Loucy (cell line): Measurements from ENCODE around the gene RECQL.

ENCODE experiments used
- H2AFZ ChIP-seq: fragments of 200-600 bp; sonication (generic); 2 replicates; pipeline ENCODE4 v1.6.0; 2016; ENCODE audit warnings: antibody characterized with exemption, mild to moderate bottlenecking, low read length, moderate library complexity
- H3F3A ChIP-seq: fragments of 200-600 bp; 2 replicates; pipeline ENCODE4 v1.6.0; 2016; ENCODE audit warnings: antibody characterized with exemption, low read depth, mild to moderate bottlenecking
- H3K27me3 ChIP-seq: fragments of 200-600 bp; sonication (generic); 2 replicates; pipeline ENCODE4 v1.6.1; 2014; ENCODE audit warnings: low read length, mild to moderate bottlenecking; ENCODE audit not compliant: insufficient read depth, poor library complexity, severe bottlenecking
- H3K36me3 ChIP-seq: fragments of 200-600 bp; sonication (generic); 2 replicates; pipeline ENCODE4 v1.6.1; 2016; ENCODE audit warnings: low read length; ENCODE audit not compliant: insufficient read depth
- H3K4me1 ChIP-seq: fragments of 200-600 bp; sonication (generic); 2 replicates; pipeline ENCODE4 v1.5.1; 2014; ENCODE audit warnings: low read length, mild to moderate bottlenecking; ENCODE audit not compliant: insufficient read depth, poor library complexity, severe bottlenecking
- H3K4me2 ChIP-seq: fragments of 200-600 bp; sonication (generic); 2 replicates; pipeline ENCODE4 v1.6.0; 2014; ENCODE audit warnings: antibody characterized with exemption, low read length, low read depth, mild to moderate bottlenecking; ENCODE audit not compliant: poor library complexity, severe bottlenecking
- H3K4me3 ChIP-seq: fragments of 200-600 bp; sonication (generic); 2 replicates; pipeline ENCODE4 v1.5.1; 2014; ENCODE audit warnings: low read length, mild to moderate bottlenecking, mixed read lengths; ENCODE audit not compliant: poor library complexity, severe bottlenecking
- H3K79me2 ChIP-seq: fragments of 200-600 bp; sonication (generic); 2 replicates; pipeline ENCODE4 v1.6.1; 2014; ENCODE audit warnings: low read length; ENCODE audit not compliant: insufficient read depth
- H3K9ac ChIP-seq: fragments of 200-600 bp; sonication (generic); 2 replicates; pipeline ENCODE4 v1.6.0; 2014; ENCODE audit warnings: mild to moderate bottlenecking, low read depth, low read length, moderate library complexity; ENCODE audit not compliant: poor library complexity, severe bottlenecking
- H3K9me2 ChIP-seq: fragments of 200-600 bp; sonication (generic); replicated peaks from 2 replicates; pipeline ENCODE4 v1.6.1; 2016; ENCODE audit warnings: low read depth, low read length, mixed read lengths
- H3K9me3 ChIP-seq: fragments of 200-600 bp; sonication (generic); 2 replicates; pipeline ENCODE4 v1.6.1; 2014; ENCODE audit warnings: mild to moderate bottlenecking, antibody characterized with exemption, low read length, low read depth; ENCODE audit not compliant: insufficient read depth
- H4K20me1 ChIP-seq: fragments of 200-600 bp; sonication (generic); 2 replicates; pipeline ENCODE4 v1.6.0; 2014; ENCODE audit warnings: antibody characterized with exemption, low read length, mild to moderate bottlenecking; ENCODE audit not compliant: insufficient read depth, poor library complexity, severe bottlenecking
- CTCF ChIP-seq: fragments of 200-600 bp; sonication (generic); conservative IDR thresholded peaks from 2 replicates; pipeline ENCODE4 v1.5.1; 2014; ENCODE audit warnings: mild to moderate bottlenecking, antibody characterized with exemption, low read length
- EZH2phosphoT487 ChIP-seq: fragments of 200-600 bp; IDR thresholded peaks from 2 replicates; pipeline ENCODE4 v1.6.1; 2018; ENCODE audit warnings: antibody characterized with exemption, mild to moderate bottlenecking, moderate library complexity, borderline replicate concordance

RECQL gene

GRCh38 chr12:21456291-21456780 lies 45.1 kb downstream of the RECQL start:
- H3K9ac ChIP-seq = no peak overlapping the region
- TF ChIP-seq EZH2phosphoT487 = no peak
- TF ChIP-seq CTCF = no peak
- H3K4me1 ChIP-seq = peaks cover 36% of the 10 kb centered on the region
- H2AFZ ChIP-seq = peak overlapping the region; percentile 11; the same call in 1 of the 2 replicates
- no peaks in the 10 kb centered on the region for H3K9me3 ChIP-seq
- peak overlapping the region; percentile 60 for H3K4me2 ChIP-seq
- H3F3A ChIP-seq = 0 out of 2 replicates have a peak, but pooled peaks cover 4% of the 10 kb centered on the region
- no peaks in the 10 kb centered on the region for H4K20me1 ChIP-seq
- H3K27me3 ChIP-seq = no peaks in the 10 kb centered on the region
- no peaks in the 10 kb centered on the region for H3K36me3 ChIP-seq
- no peaks in the 10 kb centered on the region for H3K9me2 ChIP-seq
- no peaks in the 10 kb centered on the region for H3K79me2 ChIP-seq
- peak overlapping the region; percentile 56 for H3K4me3 ChIP-seq

DNA sequence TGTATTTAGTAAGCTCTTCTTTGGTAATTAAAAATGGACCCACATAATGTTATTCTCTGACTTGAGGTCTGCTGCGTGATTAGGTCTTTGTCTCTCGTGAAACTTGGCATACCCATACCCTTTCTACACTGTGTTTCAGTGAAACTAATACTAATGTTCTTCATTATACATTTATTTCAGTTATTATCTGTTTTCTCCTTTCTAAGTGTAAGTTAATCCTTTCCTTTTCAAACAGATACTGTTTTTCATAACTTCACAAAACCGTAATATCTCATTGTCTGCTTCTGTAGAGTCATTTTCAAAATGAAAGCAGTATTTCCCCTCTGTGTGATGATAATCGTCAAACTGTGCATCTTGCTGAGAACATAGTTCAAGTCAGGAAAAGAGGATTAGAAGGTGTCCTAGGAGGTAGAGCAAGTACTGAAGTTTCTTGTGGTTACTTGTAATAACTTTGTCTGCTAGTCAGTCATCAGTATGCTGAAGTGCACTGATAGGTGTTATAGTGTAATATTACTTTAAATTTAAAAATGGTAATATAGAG lies 48.1 kb downstream of the RECQL start:
- no peak for TF ChIP-seq EZH2phosphoT487
- no peak for TF ChIP-seq CTCF
- Histone ChIP-seq H3K27me3 (no peaks in the 10 kb centered on the region), H3K9me2 (no peaks in the 10 kb centered on the region), H3K36me3 (no peaks in the 10 kb centered on the region), H3K4me2 (peak overlapping the region; percentile 1), H3K79me2 (no peaks in the 10 kb centered on the region), H2AFZ (no peak overlapping the region; the same call in 1 of the 2 replicates), H3F3A (0 out of 2 replicates have a peak, but pooled peaks cover 4% of the 10 kb centered on the region), H3K9me3 (no peaks in the 10 kb centered on the region), H3K4me1 (peaks cover 33% of the 10 kb centered on the region), H3K9ac (no peak overlapping the region), H3K4me3 (no peak overlapping the region), H4K20me1 (no peaks in the 10 kb centered on the region)

- no peaks in the 10 kb centered on the region for H3K79me2 ChIP-seq
- peaks cover 15% of the 10 kb centered on the region for H3K4me1 ChIP-seq
- no peak overlapping the region for H3K4me2 ChIP-seq
- H2AFZ ChIP-seq = no peak overlapping the region
- no peaks in the 10 kb centered on the region for H3K9me3 ChIP-seq
- no peaks in the 10 kb centered on the region for H3K27me3 ChIP-seq
- no peak overlapping the region for H3K4me3 ChIP-seq
- H3F3A ChIP-seq = no peaks in the 10 kb centered on the region
- H3K36me3 ChIP-seq = no peaks in the 10 kb centered on the region
- no peak overlapping the region for H3K9ac ChIP-seq
- peak; percentile 38; the same call in 1 of the 2 replicates for TF ChIP-seq CTCF
- no peak for TF ChIP-seq EZH2phosphoT487
- no peaks in the 10 kb centered on the region for H4K20me1 ChIP-seq
- H3K9me2 ChIP-seq = no peaks in the 10 kb centered on the region
Observed at GRCh38 chr12:21451529-21451928, 49.9 kb downstream of the RECQL start.
